Gastrocnemius medialis (tissue), 4 donors: ENCODE results near the gene KMT5B. TPM values are rescaled to one million over a fixed set of nuclear protein-coding genes. Genes with fewer than 3 reads are reported as not detected.
A peak's percentile ranks its signal among the peaks of the same experiment; 100 is the strongest.

Source experiments
- ATAC-seq, 2 donors: fragments of 150-250 bp; one replicate each; pipeline ENCODE4 v1.9.1; 2016
- DNase-seq, 2 donors: peaks; one replicate each; pipeline ENCODE4 v3.0.0-alpha.2; 2019
- H3K27ac ChIP-seq, 4 donors: fragments of 200-600 bp; sonication (generic); 1 replicate in 1 of 4; 2 replicates in 3 of 4; pipeline ENCODE4 v1.5.1; 2016 to 2018; ENCODE audit warnings: mild to moderate bottlenecking in 2 of 4, moderate library complexity in 1 of 4
- H3K27me3 ChIP-seq, 3 donors: fragments of 200-600 bp; sonication (generic) in 2 of 3; 1 replicate in 1 of 3; 2 replicates in 2 of 3; pipeline versions ENCODE4 v1.5.1 to v1.6.0; 2016 to 2019; ENCODE audit warnings: mild to moderate bottlenecking in 1 of 3, moderate library complexity in 1 of 3
- H3K36me3 ChIP-seq, 2 donors: fragments of 200-600 bp; sonication (generic) in 1 of 2; one replicate each; pipeline ENCODE4 v1.5.1; 2017 to 2018
- H3K4me1 ChIP-seq, 2 donors: fragments of 200-600 bp; sonication (generic) in 1 of 2; one replicate each; pipeline ENCODE4 v1.5.1; 2016 to 2017; ENCODE audit warnings: mild to moderate bottlenecking in 2 of 2
- H3K4me3 ChIP-seq, 4 donors: fragments of 200-600 bp; sonication (generic) in 3 of 4; 1 replicate in 1 of 4; 2 replicates in 3 of 4; pipeline ENCODE4 v1.5.1; 2016 to 2019; ENCODE audit warnings: mild to moderate bottlenecking in 2 of 4
- H3K9me3 ChIP-seq, 3 donors: fragments of 200-600 bp; sonication (generic) in 2 of 3; 1 replicate in 1 of 3; 2 replicates in 2 of 3; pipeline ENCODE4 v1.5.1; 2016 to 2019
- POLR2A ChIP-seq, 2 donors: fragments of 450-650 bp; IDR thresholded peaks; one replicate each; pipeline ENCODE4 v1.6.1; 2017; ENCODE audit warnings: antibody characterized with exemption in 2 of 2, mild to moderate bottlenecking in 2 of 2, moderate library complexity in 2 of 2
- in situ Hi-C, 4 donors: fragments of 200-750 bp; cut with MboI; loops; one replicate each; pipeline versions ENCODE4 v1.15.0 to v1.8.0; 2017; ENCODE audit warnings: low sequenced_read_pairs in 4 of 4
- intact Hi-C: fragments of 100-400 bp; cut with DNase I; formaldehyde crosslinking; loops from one replicate; pipeline ENCODE4 v1.15.1; 2023; ENCODE audit warnings: low total_unique reads
- total RNA-seq, 4 donors: library from RNA; depleted of rRNA; stranded (reverse); fragments of >200 nt; gene quantifications; one replicate each; pipeline versions ENCODE4 v1.1.0 to v1.2.3, GENCODE V29; 2016
- TF ChIP-seq, protein P1 (sequence below), 5 experiments: fragments of 450-650 bp in 3 of 5; fragments of 200-600 bp in 2 of 5; sonication (generic) in 2 of 5; IDR thresholded peaks in 4 of 5; conservative IDR thresholded peaks in 1 of 5; 1 replicate in 4 of 5; 2 replicates in 1 of 5; pipeline ENCODE4 v1.5.1; 2016 to 2019; ENCODE audit warnings: antibody characterized with exemption in 5 of 5, mild to moderate bottlenecking in 3 of 5, moderate library complexity in 3 of 5

Gene KMT5B
- total RNA-seq, 4 donors from 2014 or later: 17.3 to 21.0 (median 19.2) TPM

DNA sequence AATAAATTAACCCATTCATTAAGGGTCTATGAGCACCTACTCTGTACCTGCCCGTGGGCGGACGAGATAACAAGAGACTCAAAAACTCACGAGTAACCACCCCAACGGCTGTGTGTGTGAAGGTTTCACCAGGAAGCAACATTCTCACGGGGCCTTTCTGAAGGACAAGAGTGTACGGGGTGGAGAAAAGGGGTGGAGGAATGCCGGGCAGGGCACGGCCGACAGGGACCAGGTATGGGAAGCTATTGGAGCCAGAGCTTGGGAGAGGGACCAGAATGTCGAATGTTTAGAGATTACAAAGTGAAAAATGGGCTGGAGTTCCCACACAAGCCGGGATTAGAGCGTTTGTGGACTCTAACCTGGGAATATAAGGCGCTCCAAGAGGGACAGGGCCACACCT, 1.6 kb downstream of the KMT5B start:
- in situ Hi-C loops: no loop called here
- TF ChIP-seq POLR2A (IDR thresholded peaks at IDR 0.05): no peak
- TF ChIP-seq, protein P1, sequence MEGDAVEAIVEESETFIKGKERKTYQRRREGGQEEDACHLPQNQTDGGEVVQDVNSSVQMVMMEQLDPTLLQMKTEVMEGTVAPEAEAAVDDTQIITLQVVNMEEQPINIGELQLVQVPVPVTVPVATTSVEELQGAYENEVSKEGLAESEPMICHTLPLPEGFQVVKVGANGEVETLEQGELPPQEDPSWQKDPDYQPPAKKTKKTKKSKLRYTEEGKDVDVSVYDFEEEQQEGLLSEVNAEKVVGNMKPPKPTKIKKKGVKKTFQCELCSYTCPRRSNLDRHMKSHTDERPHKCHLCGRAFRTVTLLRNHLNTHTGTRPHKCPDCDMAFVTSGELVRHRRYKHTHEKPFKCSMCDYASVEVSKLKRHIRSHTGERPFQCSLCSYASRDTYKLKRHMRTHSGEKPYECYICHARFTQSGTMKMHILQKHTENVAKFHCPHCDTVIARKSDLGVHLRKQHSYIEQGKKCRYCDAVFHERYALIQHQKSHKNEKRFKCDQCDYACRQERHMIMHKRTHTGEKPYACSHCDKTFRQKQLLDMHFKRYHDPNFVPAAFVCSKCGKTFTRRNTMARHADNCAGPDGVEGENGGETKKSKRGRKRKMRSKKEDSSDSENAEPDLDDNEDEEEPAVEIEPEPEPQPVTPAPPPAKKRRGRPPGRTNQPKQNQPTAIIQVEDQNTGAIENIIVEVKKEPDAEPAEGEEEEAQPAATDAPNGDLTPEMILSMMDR (IDR thresholded peaks at IDR 0.05 in 4 of 5, conservative IDR thresholded peaks at IDR 0.05 in 1 of 5): no peak

DNA sequence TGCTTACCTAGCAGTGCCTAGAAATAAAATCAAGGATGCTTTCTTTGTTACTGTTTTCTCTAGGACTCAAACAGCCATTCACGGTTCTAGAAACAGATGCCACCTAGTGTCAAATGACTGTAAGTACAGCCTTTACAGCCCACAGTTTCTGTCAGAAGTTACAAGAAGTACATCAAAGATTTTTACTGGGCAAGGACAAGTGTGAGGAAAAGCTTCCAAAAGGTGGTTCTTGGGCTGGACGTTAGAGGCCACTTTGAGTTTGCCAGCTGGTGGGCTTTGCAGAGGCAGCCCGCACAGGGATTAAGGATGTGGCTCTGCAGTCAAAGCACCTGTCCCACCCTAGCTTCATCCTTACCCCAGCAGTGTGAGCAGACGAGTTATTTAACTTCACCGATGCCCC, 6.9 kb downstream of the KMT5B start:
- Histone ChIP-seq H3K9me3 (no peaks in the 10 kb centered on the region), H3K4me3 (no peak overlapping the region), H3K27ac (peak overlapping the region in 2 of 4 donors; percentile 2 to 16), H3K27me3 (no peaks in the 10 kb centered on the region), H3K4me1 (peaks cover 48 to 70% of the 10 kb centered on the region in 2 donors), H3K36me3 (no peaks in the 10 kb centered on the region)
- ATAC-seq (peak in 1 of 2 donors; percentile 56), DNase-seq (no peak)
- TF ChIP-seq, protein P1 (IDR thresholded peaks at IDR 0.05 in 4 of 5, conservative IDR thresholded peaks at IDR 0.05 in 1 of 5): peak; percentile 50 to 85 (median 66)
- TF ChIP-seq POLR2A (IDR thresholded peaks at IDR 0.05): no peak
- intact Hi-C loops: no loop called here
- in situ Hi-C loops: loop anchor here in 1 of 4 donors (5.0 kb wide), 1 partner anchor 91 kb away; no protein-coding TSS in a partner anchor

More for the DNA sequence above, 1.6 kb downstream of the KMT5B start:
- intact Hi-C loops: loop anchor here (10.0 kb wide), 1 partner anchor 693 kb away; the partner anchor contains the start of genes IGHMBP2 and MRPL21
- Histone ChIP-seq H3K36me3 (no peaks in the 10 kb centered on the region), H3K27ac (peak overlapping the region; percentile 89 to 99 (median 92)), H3K4me3 (peak overlapping the region; percentile 67 to 98 (median 91)), H3K4me1 (peaks cover 46 to 54% of the 10 kb centered on the region in 2 donors), H3K9me3 (no peaks in the 10 kb centered on the region), H3K27me3 (no peaks in the 10 kb centered on the region)
- DNase-seq (no peak), ATAC-seq (no peak)

DNA sequence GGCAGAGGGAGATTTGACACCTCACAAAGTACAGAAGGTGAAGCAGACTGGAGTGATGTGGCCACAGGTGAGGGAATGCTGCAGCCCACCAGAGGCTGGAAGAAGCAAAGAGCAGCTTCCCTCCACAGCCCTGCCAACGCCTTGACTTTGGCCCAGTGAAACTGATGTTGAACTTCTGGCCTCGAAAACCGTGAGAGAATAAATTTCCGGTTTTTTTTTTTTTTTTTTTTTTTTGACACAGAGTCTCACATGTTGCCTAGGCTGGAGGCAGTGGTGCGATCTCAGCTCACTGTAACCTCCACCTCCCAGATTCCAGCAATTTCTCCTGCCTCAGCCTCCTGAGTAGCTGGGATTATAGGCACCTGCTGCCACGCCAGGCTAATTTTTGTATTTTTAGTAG, 8.7 kb downstream of the KMT5B start:
- DNase-seq (no peak), ATAC-seq (no peak)
- H3K4me3 ChIP-seq: no peak overlapping the region
- intact Hi-C loops: no loop called here
- H3K4me1 ChIP-seq: peaks cover 51 to 75% of the 10 kb centered on the region in 2 donors
- H3K27me3 ChIP-seq: no peaks in the 10 kb centered on the region
- no peak for TF ChIP-seq POLR2A (IDR thresholded peaks at IDR 0.05)
- TF ChIP-seq, protein P1 (IDR thresholded peaks at IDR 0.05 in 4 of 5, conservative IDR thresholded peaks at IDR 0.05 in 1 of 5): no peak
- H3K9me3 ChIP-seq: no peaks in the 10 kb centered on the region
- in situ Hi-C loops: no loop called here
- no peak overlapping the region for H3K27ac ChIP-seq
- no peaks in the 10 kb centered on the region for H3K36me3 ChIP-seq

DNA sequence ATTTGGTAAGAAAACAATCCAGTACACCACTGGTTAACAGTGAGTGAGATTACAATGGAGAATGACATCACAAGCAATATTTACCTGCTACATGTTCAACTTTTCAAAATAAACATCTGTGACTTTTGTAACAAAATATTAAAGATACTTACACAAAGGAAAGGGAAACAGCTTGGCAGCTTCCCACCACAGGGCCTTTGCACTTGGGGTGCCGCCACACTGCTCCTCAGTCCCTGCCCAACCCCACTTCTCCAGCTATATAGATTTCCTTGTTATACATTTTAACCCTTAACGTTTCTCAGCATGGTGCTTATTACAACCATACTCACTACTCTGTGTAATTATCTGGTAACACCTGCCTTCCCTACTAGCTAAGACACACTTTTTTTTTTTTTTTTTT, 10.9 kb downstream of the KMT5B start:
- in situ Hi-C loops: no loop called here
- intact Hi-C loops: no loop called here

More for the DNA sequence above, 10.9 kb downstream of the KMT5B start:
- Histone ChIP-seq H3K4me3 (no peak overlapping the region), H3K27ac (no peak overlapping the region), H3K9me3 (no peaks in the 10 kb centered on the region), H3K27me3 (no peaks in the 10 kb centered on the region), H3K4me1 (peaks cover 54 to 81% of the 10 kb centered on the region in 2 donors), H3K36me3 (no peaks in the 10 kb centered on the region)
- ATAC-seq (no peak), DNase-seq (no peak)
- TF ChIP-seq POLR2A (IDR thresholded peaks at IDR 0.05): no peak
- TF ChIP-seq, protein P1 (IDR thresholded peaks at IDR 0.05 in 4 of 5, conservative IDR thresholded peaks at IDR 0.05 in 1 of 5): no peak
